ENCODE data around the gene YWHAG. TPM values are rescaled to one million over a fixed set of nuclear protein-coding genes. Genes with fewer than 3 reads are reported as not detected.
"Not testable (repeated sequence)": the region's sequence is repeated elsewhere in the genome, so short reads cannot be mapped to it uniquely, and the experiment has no call there.

YWHAG gene
- total and polyA plus RNA-seq, 12 donors, result 50.5 to 309 (median 98.0) TPM

- TF ChIP-seq POLR2A (IDR thresholded peaks at IDR 0.05) (peak in 1 of 2 donors; percentile 10), CTCF (IDR thresholded peaks at IDR 0.05) (no peak)
- Histone ChIP-seq H3K9me3 (replicated peaks in 1 of 3) (no peaks in the 10 kb centered on the region), H3K4me3 (peak overlapping the region in 2 of 4 donors; percentile 29 to 57), H3K27me3 (no peaks in the 10 kb centered on the region), H3K27ac (peak overlapping the region in 2 of 5 donors; percentile 23 to 26), H3K36me3 (replicated peaks in 1 of 2) (no peaks in the 10 kb centered on the region), H3K4me1 (replicated peaks in 1 of 2) (peaks cover 17 to 21% of the 10 kb centered on the region in 2 donors)
- 14 to 80% (median 32%) methylated on average over 3 to 45 of the region's 45 CpGs for WGBS, 4 donors
- intact Hi-C loops (cut with DNase I), result no loop called here
- DNase-seq, result peak; percentile 85 to 92 (median 87)
These were observed 38.8 kb upstream of the YWHAG start for GRCh38 chr7:76397409-76398183.

GRCh38 chr7:76396864-76397263 is 38.1 kb upstream of the YWHAG start:
- H3K27me3 ChIP-seq, result no peaks in the 10 kb centered on the region
- no peaks in the 10 kb centered on the region for H3K9me3 ChIP-seq (replicated peaks in 1 of 3)
- 57 to 66% (median 62%) methylated on average over 5 to 8 of the region's 8 CpGs for WGBS, 4 donors
- intact Hi-C loops (cut with DNase I), result no loop called here
- no peak for DNase-seq
- H3K27ac ChIP-seq, result no peak overlapping the region
- TF ChIP-seq POLR2A (IDR thresholded peaks at IDR 0.05) (no peak), CTCF (IDR thresholded peaks at IDR 0.05) (no peak)
- H3K4me3 ChIP-seq, result peak overlapping the region in 2 of 4 donors; percentile 29 to 57
- no peaks in the 10 kb centered on the region for H3K36me3 ChIP-seq (replicated peaks in 1 of 2)
- H3K4me1 ChIP-seq (replicated peaks in 1 of 2), result peaks cover 19 to 23% of the 10 kb centered on the region in 2 donors

DNA sequence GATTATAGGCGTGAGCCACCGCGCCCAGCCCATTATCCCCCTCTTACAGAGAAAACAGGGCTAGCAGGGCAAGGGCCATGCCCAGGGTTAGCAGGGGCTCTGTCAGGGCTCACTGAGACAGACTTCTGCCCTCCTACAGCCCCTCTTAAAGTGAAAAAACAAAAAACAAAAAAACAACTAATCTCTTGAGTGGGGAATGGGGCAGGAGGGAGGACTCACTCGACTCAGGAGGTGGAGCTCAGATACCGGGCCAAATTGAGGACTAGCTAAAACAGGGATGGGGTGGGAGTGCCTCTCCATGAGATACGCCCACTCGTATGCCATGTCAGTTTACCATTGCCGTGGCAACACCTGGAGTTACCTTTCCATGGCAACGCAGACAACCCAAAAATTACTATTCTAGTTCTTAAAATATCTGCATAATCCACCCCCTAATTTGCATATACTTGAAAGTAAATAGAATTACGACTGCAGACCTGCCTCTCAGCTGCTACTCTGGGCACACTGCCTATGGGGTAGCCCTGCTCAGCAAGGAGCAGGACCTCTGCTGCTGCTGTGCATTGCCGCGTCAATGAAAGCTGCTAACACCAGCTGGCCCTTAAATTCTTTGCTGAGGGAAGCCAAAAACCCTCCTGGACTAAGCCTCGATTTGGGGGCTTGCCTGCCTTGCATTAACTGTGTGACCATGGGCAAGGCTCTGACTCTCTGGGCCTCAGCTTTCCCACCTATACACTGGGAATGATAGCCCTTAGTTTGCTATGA is 37.4 kb upstream of the YWHAG start:
- H3K27ac ChIP-seq, result no peak overlapping the region
- no peaks in the 10 kb centered on the region for H3K27me3 ChIP-seq
- H3K9me3 ChIP-seq (replicated peaks in 1 of 3), result no peaks in the 10 kb centered on the region
- WGBS, 4 donors, result 67 to 73% (median 70%) methylated on average over 13 of the region's 13 CpGs
- DNase-seq, result no peak
- H3K36me3 ChIP-seq (replicated peaks in 1 of 2), result no peaks in the 10 kb centered on the region
- H3K4me1 ChIP-seq (replicated peaks in 1 of 2), result peaks cover 19 to 23% of the 10 kb centered on the region in 2 donors
- H3K4me3 ChIP-seq, result no peak overlapping the region
- no peak for TF ChIP-seq CTCF (IDR thresholded peaks at IDR 0.05)
- no peak for TF ChIP-seq POLR2A (IDR thresholded peaks at IDR 0.05)
- intact Hi-C loops (cut with DNase I), result no loop called here

- H3K9me3 ChIP-seq (replicated peaks in 1 of 3); H3K27ac ChIP-seq; DNase-seq; H3K27me3 ChIP-seq; intact Hi-C loops (cut with DNase I); H3K36me3 ChIP-seq (replicated peaks in 1 of 2); H3K4me3 ChIP-seq: not testable (repeated sequence)
- WGBS, 4 donors, result 86 to 96% (median 91%) methylated on average over 11 of the region's 11 CpGs
- H3K4me1 ChIP-seq (replicated peaks in 1 of 2), result peaks cover 19 to 23% of the 10 kb centered on the region in 2 donors
These were observed 36.8 kb upstream of the YWHAG start for GRCh38 chr7:76395605-76395964.
